Endometrium (tissue), 2 donors: ENCODE data around the gene SMIM11.
"Not testable (repeated sequence)": the region's sequence is repeated elsewhere in the genome, so short reads cannot be mapped to it uniquely, and the experiment has no call there.

Experiments
- FAIRE-seq: peaks from 2 replicates; lab custom pipeline; 2012; peaks lifted over from hg19 to GRCh38; lab: Jason Lieb, UNC
- donor health status: control.
- donor health status: control.

SMIM11 gene

GRCh38 chr21:34423805-34424204, 48.5 kb downstream of the SMIM11 start, which contains the start of gene SMIM34:
Gene SMIM34, minus strand, starts transcription at chr21:34423951. Its CDS starts 112 bp downstream, at chr21:34423839.
- FAIRE-seq = not testable (repeated sequence)

DNA sequence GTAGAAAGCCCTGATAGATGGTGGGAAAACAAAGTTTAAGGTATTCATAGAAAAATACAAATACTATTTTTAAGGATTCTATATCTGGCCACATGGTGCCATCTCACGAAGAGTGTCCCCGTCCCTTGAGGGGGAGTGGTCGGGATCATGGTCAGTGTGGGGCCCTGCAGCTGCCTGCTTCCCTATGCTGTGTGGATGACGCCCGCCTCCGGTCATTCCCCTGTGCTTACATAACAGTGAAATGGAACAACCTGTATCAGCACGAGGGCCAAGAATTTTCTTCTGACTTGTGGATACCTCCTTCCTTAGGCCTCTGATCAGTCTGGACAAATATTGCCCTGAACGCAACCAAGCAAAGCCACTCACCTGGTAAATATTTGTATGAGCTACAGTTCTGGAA, 52.0 kb downstream of the SMIM11 start:
- FAIRE-seq = not testable (repeated sequence)

- not testable (repeated sequence) for FAIRE-seq
Measured at GRCh38 chr21:34428441-34428840, 53.1 kb downstream of the SMIM11 start.

DNA sequence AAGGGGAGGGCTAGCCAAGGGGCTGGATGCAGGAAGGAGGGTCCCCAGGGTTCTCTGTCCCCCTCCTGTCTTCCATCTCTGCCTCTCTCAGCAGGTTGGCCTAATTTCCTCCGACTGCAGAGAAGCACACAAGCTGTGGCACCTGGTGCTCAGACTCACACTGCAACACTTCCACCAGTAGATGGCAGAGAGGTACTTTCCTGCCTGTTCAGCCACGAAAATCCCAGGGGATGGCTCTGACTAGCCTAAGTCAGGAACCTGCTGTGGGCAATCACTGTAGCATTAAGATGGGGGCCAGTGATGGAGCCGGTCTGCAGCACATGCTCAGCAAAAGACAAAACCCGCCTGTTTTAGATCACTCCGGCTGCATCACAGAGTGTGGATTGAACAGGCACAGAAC, 54.4 kb downstream of the SMIM11 start:
- FAIRE-seq = not testable (repeated sequence)
